GM18870 (cell line): ENCODE measurements around the gene PKIG.

Experiments used
- ATAC-seq: cut with Tn5 transposase; IDR thresholded peaks from one replicate; pipeline ENCODE4 v1.9.1; 2021; ENCODE audit warnings: moderate library complexity; ENCODE audit not compliant: unreplicated experiment

The PKIG gene

DNA sequence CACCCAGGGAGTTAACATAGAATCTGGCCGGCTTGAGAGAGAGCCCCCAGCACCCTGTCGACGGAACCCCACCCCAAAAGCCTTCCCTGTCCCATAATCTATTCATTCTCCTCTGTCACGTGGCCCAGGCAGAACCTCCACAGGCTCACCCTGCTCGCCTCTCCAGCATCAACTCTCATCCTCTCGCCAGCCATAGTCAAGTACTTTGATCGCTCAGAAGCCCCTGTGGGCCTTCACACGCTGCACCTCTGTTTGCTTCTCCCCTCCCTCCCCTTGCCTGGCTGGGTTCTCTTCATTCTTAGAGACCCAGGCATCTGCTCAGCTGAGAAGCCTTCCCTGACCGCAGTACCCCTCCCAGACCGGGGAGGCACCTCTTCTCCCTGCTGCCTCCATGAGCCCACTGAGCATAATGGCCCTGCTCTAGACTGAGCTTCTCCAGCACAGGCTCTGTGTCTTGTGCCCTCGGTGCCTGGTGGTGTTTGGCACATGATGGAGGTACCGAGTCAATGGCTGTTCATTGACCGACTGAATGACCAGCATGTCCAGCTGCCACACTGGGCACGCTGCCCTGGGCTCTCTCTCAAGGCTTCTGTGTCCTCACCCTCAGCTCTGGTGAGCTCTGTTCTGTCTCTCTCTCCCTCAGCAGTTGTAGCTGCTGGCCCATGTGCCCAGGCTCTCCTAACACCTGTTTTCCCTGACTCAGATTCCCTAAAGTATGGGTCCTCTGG, 33.7 kb downstream of the PKIG start:
- no peak for ATAC-seq

DNA sequence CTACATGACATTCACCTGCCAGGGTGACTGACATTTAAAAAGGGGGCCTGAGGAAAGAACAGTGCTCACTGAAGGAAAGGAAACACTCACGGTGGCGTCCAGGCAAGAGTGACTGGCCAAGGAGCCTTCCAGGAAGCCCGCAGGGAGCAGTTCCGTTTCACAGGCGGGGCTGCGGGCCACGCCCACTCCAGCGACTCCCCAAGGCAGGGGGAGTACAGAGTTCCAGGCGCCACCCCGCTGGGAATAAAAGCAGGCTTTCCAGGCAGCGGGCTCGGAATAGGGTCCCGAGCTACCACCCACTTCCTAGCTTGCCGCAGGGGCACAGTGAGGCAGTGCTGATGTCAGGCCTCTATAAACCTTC, 34.2 kb downstream of the PKIG start:
- ATAC-seq, result no peak

DNA sequence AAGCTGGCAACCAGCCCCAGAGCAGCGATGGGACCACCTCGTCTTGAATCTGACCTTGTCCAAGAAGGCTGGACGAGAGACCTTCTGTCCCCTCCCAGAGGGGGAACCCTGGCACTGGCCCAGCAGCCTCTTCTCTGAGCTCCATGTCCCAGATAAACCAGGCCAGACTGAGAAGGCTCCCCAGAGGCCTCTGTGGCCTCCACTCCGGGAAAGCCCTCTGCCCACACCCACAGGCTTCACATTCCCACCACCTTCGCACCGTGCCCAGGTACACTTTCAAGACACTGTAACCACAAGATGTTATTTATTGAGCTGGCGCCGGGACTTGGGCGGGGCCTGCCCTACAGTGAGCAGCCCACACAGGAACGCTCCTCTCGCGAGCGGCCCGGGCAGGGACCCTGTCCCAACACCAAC, 35.9 kb downstream of the PKIG start:
- no peak for ATAC-seq

DNA sequence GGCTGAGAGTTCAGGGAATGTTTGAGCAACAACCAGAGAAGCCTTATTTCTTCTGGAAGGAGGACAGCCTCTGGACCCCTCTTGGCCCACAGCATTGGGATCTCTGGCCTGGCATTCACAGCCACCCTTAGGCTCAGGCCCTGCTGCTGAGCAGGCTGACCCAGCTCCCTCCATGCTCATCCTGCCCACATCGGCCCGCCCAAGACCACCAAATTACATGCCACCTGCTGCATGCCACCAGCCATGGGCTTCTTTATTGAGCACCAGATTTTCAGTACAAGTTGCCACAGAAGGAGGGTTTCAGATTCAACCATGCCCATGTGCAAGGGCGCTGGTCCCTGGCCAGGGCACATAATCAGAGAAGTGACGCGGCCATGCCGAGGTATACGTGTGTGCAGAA, 36.9 kb downstream of the PKIG start:
- ATAC-seq, result no peak

DNA sequence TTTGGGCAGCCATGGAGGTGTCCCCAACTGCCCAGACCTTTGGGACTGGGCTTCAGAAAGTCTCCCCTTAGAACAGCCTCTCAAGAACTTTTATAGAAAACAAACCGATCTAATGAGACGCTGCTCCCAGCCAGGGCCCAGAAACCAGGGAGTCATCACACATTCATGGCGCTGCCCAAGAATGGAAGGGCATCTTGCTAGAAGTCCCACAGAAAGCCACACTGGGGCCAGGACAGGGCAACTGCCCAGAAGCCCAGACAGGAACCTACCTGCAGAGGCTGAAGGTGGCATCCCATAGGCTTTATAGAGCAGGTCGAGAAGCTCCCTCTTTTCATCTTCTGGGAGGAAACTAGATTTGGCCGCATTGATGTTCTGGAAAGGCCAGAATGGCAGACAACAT, 37.7 kb downstream of the PKIG start:
- ATAC-seq, result no peak

DNA sequence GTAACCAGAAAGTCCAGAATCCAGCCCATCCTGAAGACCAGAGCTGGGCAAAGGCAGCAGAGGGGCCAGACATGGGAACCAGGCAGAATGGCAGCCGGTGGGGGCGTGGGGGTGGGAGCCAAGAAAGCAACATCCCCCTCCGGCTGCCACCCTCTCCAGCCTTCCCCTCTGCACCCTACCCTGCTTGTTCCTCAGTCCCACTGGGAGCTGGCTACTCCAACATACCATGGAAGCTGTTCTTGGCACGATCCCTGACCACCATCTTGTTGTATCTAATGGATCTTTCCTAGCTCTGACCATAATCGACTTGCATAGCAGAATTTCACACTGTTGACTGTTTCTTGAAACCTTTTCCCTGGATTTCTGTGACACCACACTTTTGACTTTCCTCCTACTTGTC, 38.9 kb downstream of the PKIG start:
- no peak for ATAC-seq

DNA sequence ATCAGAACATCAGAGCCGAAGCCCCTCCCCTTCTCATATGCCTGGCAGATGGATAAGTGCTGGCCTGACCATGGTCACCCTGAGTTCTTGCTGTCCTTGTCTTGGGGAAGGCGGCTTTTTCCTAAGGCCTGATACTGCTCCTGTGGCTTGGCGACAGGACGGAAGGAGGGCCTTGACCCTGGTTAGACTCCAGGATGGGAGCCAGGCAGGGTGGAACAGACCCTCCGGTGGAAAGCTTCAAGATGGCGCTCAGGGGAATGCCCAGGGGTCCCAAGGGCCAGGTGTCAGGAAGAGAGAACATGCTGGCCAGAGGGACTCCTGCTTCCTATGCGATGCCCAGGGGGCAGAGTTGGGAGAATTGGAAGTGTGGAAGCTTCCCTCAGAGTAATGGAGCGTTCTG, 39.6 kb downstream of the PKIG start:
- no peak for ATAC-seq

DNA sequence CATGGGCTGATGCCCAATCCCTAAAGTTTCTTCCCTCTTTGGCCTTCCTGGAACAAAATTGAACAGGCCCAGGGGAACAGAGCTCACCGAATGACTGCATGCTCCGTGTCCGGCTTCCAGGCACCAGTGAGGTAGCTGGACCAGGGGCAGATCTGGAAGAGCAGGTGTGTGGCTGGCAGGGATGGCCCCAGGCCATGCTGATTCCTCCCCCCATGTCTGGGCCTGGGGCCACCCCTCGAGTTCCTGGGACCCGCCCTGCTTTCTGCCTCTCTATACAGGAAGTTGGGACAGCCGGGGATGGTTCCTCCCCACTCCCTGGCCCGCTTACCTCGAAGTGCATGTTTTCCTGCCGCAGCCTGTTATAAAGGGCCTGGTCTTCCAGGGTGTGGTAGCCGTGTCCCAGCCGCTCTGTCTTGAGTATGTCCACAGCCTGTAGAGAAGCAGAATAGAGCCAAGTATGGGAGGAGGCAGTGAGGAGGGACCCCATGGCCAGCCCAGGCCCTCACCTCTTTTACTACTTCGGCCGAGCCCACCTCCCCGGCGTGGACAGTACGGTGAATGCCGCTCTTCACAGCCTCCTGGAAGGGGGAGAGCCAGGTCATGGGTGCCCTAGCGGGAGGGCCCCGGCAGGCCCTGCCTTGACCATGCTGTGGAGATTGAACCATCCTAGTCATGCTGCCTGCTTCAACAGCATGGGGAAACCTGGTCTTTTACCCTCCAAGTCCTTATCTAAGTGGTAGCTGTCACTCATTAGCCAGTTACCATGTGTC, 40.3 kb downstream of the PKIG start:
- ATAC-seq, result no peak

DNA sequence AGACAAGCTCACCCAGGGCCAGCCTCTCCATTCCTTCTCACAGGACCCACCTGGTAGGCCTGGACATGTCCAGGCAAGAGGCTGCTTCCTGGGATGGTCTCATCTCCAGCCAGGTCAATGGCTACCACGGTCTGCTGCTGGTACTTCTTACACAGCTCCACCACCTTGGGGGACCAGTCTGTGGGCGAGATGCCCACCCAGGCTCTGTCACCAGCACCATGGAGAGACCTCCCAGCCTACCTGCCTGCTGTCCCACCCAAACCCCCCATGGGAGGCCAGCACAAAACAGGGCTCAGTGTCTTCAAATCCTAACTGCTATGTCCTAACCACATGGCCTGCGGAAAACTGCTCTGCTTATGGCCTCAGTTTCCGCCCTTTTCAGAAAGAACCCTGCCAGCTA, 41.8 kb downstream of the PKIG start:
- ATAC-seq, result no peak

DNA sequence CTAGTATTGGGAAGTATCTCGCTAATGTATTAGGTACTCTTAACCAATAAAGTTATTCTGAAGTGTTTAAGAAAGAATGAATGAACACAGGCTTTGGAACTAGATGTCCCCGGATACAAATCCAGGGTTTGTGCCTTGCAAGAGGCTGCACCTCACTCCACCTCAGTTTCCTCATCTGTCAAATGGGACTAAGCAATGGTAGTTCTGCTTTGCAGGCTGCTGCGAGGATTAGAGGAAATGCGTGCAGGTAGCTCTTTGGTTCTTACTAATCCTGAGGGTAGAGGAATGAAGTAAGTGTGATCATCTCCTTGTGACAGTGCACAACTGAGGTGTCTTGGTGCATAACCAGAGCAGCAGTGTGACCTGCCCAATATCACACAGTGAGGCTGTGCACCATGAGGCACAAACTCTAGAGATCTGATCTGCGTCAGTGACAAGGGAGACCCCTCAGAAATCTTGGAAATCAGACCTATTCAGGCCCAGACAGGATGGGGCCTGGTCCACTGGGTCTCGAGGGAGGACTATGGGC, 42.4 kb downstream of the PKIG start:
- ATAC-seq, result no peak

DNA sequence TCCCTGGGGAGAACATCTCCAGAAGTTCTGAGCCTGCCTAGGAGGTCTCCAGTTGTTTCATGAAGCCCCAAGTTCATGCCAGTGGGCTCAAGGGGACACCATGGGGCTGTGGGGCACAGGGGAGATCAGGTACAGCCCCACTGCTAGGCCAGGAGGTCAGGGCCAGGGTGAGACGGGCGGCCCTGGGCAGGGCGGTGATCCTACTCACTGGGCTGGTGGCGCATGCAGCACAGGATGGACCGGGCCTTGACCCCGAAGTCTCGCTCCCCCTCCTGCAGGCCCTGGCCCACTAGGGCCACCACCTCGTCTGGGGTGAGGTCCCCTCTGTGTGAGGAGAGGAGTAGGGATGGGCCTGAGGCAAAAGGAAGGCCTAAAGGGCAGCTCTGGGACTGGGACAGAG, 43.0 kb downstream of the PKIG start:
- no peak for ATAC-seq

DNA sequence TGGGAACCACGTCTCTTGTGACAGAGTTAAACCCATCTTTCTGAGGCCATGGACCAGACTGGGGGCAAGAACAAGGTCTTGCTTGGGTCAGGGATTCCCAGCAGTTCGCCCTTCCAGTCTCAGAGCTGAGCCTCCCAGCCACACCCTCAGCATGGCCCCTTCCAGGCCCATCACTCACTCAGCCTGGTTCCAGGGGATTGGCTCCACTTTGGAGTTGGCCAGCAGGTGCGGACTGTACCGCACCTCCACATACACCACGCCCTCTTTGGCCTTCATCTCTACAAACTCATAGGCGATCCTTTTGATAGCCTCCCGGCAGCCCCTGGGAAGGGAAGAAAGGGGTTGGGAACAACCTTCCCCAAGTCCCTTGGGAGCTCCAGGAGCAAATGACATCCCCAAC, 43.9 kb downstream of the PKIG start:
- ATAC-seq, result no peak

DNA sequence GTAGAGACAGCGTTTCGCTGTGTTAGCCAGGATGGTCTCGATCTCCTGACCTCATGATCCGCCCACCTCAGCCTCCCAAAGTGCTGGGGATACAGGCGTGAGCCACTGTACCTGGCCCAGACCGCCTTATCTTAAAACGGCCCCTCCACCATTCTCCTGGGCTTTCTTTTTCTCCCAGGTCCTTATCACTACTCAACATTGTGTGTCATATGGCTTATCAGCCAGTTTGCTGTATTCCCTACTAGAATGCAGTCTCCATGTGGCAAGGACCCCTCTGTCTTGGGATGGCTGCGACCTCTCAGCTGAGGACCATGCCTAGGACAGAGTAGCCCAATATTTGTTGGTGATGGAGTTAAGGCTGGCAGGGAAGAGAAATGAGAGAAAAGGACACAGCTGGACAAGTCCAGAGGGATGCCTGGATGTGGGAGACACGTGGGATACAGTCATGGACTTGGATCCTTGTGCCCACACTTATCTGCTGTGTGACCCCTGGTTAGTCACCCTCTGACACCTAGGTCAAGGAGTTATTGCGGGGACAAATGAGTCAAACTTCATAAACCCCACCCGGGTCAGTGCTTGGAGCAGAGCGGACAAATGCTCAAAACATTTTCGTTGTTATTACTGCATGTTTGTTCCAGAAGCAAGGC, 45.1 kb downstream of the PKIG start:
- ATAC-seq, result no peak

DNA sequence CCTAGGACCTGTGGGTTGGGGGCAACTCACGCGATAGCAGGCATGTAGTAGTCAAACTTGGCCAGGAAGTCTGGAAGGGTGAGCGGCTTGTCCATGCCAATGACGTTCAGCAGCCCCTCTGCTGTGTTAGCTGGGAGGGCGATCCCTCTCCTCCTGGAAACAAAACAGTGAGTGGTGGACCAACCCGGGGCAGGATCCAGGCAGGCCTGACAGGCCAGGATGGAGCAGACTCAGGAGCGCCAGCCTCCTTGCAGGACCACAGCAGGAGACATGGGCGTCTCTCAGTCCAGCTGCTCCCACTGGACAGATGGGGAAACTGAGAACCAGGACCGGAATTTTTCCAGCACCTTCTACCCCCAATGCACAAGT, 46.6 kb downstream of the PKIG start:
- ATAC-seq, result no peak

DNA sequence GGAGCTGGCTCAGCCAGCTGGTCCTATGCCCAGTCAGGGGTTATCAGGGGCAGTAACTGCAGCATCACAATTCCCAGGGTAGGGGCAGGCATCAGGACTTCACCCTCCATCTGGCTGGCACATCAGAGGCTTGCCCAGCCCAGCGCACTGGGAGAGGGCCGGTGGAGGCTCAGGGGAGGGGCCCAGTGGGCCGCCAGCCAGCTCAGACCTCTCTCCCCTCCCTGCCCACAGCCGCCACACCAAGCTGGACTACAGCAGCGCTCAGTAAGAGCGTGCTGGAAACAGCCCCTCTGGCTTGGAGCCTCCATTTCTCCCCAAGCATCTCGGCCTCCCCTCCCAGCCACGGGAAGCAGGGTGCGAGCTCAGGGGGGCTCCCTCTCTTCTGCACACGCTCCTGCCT, 47.2 kb downstream of the PKIG start:
- ATAC-seq, result no peak

DNA sequence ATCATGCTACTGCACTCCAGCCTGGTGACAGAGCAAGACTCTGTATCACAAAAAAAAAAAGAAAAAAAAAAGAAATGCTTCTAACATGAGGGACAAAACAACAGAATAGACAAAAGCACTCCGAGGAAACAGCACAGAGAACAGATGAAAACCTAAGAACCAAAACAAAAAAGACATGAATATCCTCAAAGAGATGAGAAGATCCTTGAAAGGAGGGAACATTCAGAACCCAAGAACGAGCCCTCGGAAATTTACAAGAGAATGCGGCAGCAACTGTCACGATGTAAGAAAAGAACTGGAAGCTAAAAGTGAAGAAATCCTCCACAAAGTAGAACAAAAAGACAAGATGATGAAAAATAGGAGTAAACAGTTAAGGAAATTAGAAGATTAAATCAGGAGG, 47.9 kb downstream of the PKIG start:
- no peak for ATAC-seq

DNA sequence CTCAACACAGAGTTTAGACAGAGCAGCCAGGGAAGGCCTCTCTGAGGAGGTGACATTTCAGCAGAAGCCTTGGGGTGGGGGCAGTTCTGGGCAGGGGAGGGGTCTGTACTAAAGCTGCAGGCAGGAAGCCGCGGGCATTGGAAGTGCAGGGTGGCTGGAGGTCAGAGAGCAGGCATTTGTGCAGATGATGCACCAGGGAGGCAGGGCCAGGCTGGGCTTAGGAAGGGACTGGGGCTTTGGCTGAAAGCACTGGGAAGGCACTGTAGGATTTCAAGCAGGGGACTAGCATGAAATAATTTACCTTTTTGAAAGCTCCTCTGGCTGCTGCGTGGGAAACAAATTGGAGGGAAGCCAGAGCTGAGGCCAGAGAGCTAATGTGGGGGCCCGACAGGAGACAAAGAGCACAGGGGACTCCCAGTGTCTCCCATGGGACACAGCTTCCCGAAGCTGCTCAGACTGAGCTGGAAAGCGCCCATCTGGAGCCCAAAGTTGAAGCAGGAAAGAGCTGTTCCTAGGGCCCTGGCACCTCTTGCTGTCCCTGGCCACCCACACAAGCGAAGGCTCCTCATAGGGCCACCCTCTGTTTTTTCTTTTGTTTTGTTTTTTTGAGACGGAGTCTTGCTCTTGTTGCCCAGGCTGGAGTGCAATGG, 49.8 kb downstream of the PKIG start:
- no peak for ATAC-seq

DNA sequence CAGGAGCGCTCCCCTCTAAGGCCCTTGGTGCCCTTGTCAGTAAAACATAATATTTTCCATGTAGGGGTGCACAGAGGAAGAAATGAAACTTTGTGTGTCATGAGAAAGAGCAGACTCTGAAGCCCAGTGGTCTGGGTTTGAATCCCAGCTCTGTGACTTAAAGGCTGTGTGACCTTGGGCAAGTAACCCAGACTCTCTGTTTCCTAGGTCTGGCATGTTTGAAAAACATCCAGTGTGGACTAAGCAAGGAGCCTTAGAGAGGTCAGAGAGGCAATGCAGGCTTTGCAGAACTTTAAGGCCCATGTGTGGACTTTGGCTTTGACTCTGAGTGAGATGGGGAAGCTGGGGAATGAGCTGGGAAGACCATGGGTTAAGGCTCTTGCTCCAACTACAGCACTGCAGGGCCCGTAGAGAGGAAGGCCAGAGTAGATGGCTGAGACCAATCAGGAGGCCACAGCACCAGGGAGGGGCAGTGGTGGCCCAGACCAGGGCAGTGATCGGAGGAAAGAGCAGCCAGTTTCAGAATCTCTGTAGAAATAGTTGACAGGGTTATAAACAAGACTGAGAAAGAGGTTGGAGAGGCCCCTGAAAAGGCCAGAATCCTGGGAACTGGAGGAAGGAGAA, 50.9 kb downstream of the PKIG start:
- ATAC-seq, result no peak

DNA sequence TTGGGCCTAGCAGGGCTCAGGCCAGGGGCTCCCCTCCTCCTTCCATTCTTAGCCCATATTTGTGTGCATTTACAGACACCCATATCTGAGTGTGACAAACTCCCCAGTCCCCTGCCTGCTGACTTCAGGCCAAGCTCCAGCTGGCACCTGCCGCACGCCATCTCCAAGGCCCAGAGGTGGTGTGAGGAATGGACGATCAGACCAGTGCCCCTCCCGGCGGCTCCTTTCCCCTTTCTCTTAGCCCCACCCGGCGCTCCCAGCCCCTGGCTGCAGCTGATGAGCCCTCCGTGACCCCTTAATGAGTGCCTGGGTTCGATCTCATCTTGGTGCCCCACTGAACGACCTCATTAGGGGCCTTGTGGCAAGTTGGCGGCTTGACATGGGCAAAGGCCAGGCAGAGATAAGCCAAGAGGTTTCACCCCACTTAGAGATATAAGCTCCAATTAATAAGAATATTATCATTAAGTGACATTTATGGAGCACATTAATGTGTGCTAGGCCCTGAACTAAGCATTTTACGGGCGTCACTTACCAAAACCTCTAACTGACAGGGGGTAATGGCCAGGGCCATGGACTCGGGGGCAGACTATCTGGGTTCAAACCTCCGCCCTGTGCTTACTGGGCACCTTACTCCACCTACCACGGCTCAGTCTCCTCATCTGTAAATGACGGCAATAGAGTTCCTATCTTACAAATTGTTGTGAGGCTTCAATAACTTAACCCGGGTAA, 51.7 kb downstream of the PKIG start:
- no peak for ATAC-seq

DNA sequence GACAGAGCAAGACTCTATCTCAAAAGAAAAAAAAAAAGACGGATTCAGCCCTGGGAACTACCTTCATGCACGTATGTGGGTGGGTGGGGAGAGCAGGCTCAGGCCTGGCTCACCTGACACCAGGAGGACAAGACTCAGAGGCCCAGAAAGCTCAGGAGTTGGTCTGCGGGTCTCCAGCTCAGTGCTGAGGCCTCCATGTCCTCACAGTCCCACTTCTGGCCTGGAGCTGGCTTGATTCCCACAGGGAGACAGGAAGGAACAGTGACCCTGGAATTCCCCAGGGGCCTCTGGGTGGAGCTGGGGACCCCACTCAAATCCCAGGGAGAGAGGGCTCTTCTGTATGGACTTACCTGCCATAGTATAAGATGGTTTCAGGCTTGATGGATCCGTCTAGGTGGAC, 53.5 kb downstream of the PKIG start:
- no peak for ATAC-seq
